Esophagus (tissue), 2 donors: Measurements from ENCODE around the gene NR1D1. TPM values are rescaled to one million over a fixed set of nuclear protein-coding genes. Genes with fewer than 3 reads are reported as not detected.

Experiments
- H3K27ac ChIP-seq, 2 donors: one replicate each; pipeline ENCODE4 v1.5.1; 2013; ENCODE audit warnings: low read depth in 2 of 2, mild to moderate bottlenecking in 2 of 2, inconsistent platforms in 1 of 2, low read length in 1 of 2, moderate library complexity in 1 of 2
- H3K27me3 ChIP-seq, 2 donors: one replicate each; pipeline ENCODE4 v1.6.1; 2013; ENCODE audit warnings: low read length in 2 of 2, control low read depth in 1 of 2, mild to moderate bottlenecking in 1 of 2; ENCODE audit not compliant: insufficient read depth in 2 of 2, control insufficient read depth in 1 of 2
- H3K36me3 ChIP-seq, 2 donors: one replicate each; pipeline ENCODE4 v1.6.1; 2013; ENCODE audit warnings: low read length in 1 of 2; ENCODE audit not compliant: control insufficient read depth in 2 of 2, insufficient read depth in 2 of 2
- H3K4me1 ChIP-seq, 2 donors: one replicate each; pipeline ENCODE4 v1.6.1; 2013; ENCODE audit warnings: low read length in 1 of 2; ENCODE audit not compliant: control insufficient read depth in 2 of 2, insufficient read depth in 2 of 2
- H3K4me3 ChIP-seq, 2 donors: one replicate each; pipeline ENCODE4 v1.5.1; 2013; ENCODE audit warnings: low read length in 2 of 2, mild to moderate bottlenecking in 2 of 2, low read depth in 1 of 2, moderate library complexity in 1 of 2
- H3K9me3 ChIP-seq, 2 donors: one replicate each; pipeline ENCODE4 v1.6.1; 2013; ENCODE audit warnings: mild to moderate bottlenecking in 2 of 2, low read depth in 1 of 2, low read length in 1 of 2, moderate library complexity in 1 of 2; ENCODE audit not compliant: control insufficient read depth in 2 of 2, insufficient read depth in 1 of 2
- WGBS, 2 donors: extraction: QIAGEN DNeasy Blood & Tissue Kit; methylation state at CpG; one replicate each; pipeline ENCODE4 v1.1.7; 2013; 5-methylcytosine and 5-hydroxymethylcytosine counted together
- polyA plus RNA-seq, 2 donors: library from polyadenylated mRNA; stranded (reverse); fragments of 200-250 nt; gene quantifications; one replicate each; pipeline ENCODE4 v1.2.3, GENCODE V29; 2013
- donor health status: healthy with polysubstance abuse.
- donor health status: Bipolar disorder and iron deficiency.

The NR1D1 gene
- polyA plus RNA-seq, 2 donors = 23.6 to 24.6 TPM

DNA sequence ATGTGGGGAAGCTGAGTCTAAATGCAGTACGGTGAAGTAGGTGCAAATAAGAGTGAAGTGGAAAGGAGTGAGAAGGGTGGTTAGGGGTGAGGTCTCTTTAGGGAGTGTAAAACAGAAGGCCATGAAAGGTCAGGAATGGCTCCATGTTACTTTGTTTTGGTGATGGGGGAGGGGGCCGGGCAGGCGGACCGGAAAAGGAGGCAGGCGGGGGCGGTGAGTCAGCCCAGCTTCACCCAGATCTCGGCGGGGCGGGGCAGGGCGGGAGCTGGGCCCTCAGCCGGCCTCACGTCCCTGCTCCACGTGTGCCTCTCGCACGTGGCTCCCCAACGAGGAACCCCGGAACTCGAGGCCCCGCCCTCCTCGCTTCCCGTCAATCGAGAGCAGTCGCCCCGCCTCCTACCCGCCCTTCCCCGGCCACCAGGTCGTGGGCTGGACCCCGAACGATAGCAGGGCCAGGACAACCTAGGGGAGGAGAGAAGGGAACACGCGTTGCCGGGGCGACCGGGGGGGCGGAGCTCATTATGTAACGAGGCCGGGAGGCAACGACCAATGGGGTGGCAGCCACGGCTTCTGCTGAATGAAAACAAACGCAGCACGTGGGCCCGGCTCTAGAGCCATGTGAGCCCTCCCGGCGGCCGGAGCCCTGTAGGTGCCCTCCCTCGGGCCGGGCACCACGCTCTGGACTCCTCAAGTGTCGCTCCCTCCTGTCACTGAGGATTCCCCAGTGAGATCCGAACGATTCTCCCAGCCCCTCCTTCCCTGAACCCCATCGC is 1.4 kb downstream of the NR1D1 start:
- Histone ChIP-seq H3K27ac (peak overlapping the region; percentile 96 to 100), H3K4me1 (peaks cover 8 to 34% of the 10 kb centered on the region in 2 donors), H3K4me3 (peak overlapping the region; percentile 74 to 98), H3K9me3 (no peaks in the 10 kb centered on the region), H3K36me3 (peaks cover 10 to 24% of the 10 kb centered on the region in 2 donors), H3K27me3 (no peaks in the 10 kb centered on the region)
- 1% methylated on average over 49 to 52 of the region's 52 CpGs for WGBS, 2 donors

DNA sequence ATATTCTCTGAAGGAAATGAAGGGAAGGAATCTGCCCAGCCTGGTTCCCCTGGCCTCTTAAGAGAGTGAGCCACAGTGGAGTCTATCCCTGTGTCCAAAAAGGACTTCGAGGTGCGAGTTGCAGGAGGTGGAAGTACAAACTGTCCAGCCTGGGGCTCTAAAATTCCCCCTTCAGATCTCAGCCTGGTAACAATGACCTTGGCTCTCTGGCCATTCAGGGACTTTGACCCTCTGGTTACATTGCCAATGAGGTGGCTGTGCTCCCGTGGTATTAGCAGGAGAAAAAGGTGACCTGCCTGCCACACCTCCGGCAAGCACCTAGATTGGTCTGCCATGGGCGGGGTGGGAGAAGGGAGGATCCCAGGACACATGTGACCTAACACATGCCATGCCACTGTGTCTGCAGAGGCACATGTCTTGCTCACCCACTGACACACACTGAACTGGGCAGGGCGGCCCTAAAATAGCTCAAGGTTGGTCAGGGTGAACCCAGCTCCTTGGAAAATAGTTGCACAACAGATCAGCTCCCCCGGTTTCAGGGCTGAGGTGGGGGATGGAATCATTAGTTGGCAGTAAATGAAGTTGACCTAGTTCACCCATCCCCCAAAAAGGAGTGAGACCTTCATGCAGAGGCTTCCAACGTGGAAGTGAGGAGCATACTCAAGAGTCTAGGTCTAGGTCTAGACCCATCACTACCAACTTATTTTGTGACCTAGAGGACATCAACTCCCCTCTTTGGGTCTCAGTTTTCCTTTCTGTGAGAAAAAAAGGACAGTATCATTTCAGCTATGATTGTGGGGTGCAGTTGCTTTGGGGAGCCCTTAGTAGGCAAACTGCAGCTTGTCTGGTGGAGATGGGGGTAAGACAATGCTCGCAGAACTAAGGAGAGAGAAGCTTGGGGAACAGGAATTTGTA is 2.2 kb downstream of the NR1D1 start:
- Histone ChIP-seq H3K4me3 (peak overlapping the region; percentile 36 to 51), H3K27me3 (no peaks in the 10 kb centered on the region), H3K36me3 (peaks cover 17 to 32% of the 10 kb centered on the region in 2 donors), H3K4me1 (peaks cover 8 to 34% of the 10 kb centered on the region in 2 donors), H3K9me3 (no peaks in the 10 kb centered on the region), H3K27ac (peak overlapping the region; percentile 96 to 100)
- 17 to 26% methylated on average over 9 of the region's 9 CpGs for WGBS, 2 donors

DNA sequence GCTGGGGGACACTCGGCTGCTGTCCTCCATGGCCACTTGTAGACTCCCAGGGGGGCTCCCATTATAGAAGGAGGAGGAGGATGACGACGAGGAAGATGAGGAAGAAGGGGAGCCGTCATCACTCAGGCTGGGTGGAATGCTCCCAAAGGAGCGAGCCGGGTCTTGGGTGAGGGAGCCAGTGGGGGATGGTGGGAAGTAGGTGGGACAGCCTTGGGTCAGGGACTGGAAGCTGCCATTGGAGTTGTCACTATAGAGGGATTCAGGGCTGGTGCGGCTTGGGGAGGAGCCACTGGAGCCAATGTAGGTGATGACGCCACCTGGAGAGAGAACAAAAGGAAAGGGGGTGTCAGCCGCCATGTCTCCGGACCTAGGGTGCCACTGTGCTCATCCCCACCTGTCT is 3.3 kb downstream of the NR1D1 start:
- Histone ChIP-seq H3K9me3 (no peaks in the 10 kb centered on the region), H3K27me3 (no peaks in the 10 kb centered on the region), H3K36me3 (peaks cover 20 to 38% of the 10 kb centered on the region in 2 donors), H3K4me3 (peak overlapping the region; percentile 2 to 32), H3K4me1 (peaks cover 10 to 32% of the 10 kb centered on the region in 2 donors), H3K27ac (peak overlapping the region; percentile 96 to 100)
- WGBS, 2 donors = 75 to 86% methylated on average over 10 of the region's 10 CpGs

DNA sequence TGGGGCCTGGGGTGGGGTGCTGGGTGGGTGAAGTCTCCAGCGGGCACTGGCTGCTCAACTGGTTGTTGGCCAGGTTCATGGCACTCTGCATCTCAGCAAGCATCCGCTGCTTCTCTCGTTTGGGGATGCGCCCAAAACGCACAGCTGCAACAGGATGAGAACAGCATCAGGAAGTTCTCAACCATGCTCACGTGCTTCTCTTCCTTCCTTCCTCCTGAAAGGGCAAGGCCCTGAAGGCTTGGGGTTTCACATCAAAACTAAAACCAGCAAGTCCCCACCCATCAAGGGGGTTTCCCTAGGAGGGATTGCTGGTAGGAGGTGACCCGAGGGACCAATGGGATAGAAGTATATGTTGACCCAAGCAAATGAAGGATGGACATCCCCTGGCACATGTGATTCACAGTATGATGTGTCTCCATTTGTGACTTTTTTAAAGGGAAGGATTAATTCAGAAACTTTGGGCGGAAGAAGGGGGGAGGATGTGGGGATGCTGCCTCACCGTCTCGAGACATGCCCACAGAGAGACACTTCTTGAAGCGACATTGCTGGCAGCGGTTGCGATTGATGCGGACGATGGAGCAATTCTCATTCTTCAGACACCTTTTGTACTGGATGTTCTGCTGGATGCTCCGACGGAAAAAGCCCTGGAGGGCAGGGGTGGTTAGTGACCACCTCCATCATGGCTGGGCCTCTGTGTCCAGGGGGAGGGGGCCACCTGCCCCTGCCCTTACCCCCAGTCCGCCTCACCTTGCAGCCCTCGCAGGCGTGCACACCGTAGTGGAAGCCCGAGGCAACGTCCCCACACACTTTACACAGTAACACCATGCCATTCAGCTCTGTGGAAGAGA is 4.2 kb downstream of the NR1D1 start:
- H3K4me1 ChIP-seq = peaks cover 13 to 31% of the 10 kb centered on the region in 2 donors
- H3K36me3 ChIP-seq = peaks cover 20 to 38% of the 10 kb centered on the region in 2 donors
- WGBS, 2 donors = 37 to 46% methylated on average over 23 of the region's 23 CpGs
- H3K27ac ChIP-seq = peak overlapping the region; percentile 96 to 100
- H3K9me3 ChIP-seq = no peaks in the 10 kb centered on the region
- no peaks in the 10 kb centered on the region for H3K27me3 ChIP-seq
- H3K4me3 ChIP-seq = peak overlapping the region; percentile 2 to 32

DNA sequence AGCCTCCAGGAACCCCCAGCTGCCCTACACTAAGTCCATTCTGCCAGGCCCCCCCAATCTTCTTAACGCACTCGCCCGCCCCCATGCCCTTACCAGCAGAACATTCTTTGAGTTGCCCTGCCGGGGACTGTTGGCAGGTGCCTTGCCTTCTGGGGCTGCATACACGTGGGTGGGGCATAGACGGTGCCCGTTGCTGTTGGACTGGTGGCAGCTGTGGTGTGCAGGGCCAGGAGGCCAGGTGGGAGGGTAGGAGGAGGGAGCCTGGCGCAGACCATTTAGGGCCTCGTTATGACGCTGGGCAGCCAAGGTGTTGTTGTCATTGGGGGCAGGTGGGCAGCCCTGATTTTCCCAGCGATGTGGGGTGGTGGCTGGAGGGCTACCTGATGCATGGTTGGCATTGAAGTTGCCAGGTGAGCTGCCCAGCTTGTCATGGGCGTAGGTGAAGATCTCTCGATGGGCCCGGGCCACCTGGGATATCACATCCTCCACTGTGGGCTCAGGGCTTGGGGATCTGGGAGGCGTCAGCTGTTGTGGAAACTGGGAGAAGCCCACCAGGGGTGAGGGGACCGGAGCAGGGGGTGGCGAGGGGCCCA is 4.9 kb downstream of the NR1D1 start:
- Histone ChIP-seq H3K4me1 (peaks cover 13 to 31% of the 10 kb centered on the region in 2 donors), H3K9me3 (no peaks in the 10 kb centered on the region), H3K27me3 (no peaks in the 10 kb centered on the region), H3K27ac (peak overlapping the region; percentile 39 to 100), H3K4me3 (no peak overlapping the region), H3K36me3 (peaks cover 20 to 40% of the 10 kb centered on the region in 2 donors)
- WGBS, 2 donors = 60 to 64% methylated on average over 17 of the region's 17 CpGs

DNA sequence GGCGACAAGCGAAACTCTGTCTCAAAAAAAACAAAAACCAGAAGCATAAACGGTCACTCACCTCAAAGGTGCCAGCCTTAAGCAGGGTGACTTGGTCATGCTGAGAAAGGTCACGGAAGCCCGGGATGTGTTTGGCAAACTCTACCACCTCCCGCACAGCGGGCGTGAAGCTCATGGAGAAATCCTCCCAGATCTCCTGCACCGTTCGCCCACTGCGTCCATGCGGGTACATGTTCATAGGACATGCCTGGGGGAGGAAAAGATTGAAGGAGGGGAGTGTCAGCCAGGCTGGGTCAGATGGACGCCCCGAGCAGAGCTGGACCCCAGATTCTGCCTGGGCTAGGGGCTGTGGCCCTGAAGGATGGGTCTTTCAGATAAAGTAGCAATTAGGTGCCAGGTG is 5.5 kb downstream of the NR1D1 start:
- H3K36me3 ChIP-seq = peaks cover 20 to 40% of the 10 kb centered on the region in 2 donors
- H3K27me3 ChIP-seq = no peaks in the 10 kb centered on the region
- H3K27ac ChIP-seq = peak overlapping the region; percentile 39 to 100
- no peak overlapping the region for H3K4me3 ChIP-seq
- peaks cover 13 to 31% of the 10 kb centered on the region in 2 donors for H3K4me1 ChIP-seq
- WGBS, 2 donors = 80 to 83% methylated on average over 14 of the region's 14 CpGs
- H3K9me3 ChIP-seq = no peaks in the 10 kb centered on the region

DNA sequence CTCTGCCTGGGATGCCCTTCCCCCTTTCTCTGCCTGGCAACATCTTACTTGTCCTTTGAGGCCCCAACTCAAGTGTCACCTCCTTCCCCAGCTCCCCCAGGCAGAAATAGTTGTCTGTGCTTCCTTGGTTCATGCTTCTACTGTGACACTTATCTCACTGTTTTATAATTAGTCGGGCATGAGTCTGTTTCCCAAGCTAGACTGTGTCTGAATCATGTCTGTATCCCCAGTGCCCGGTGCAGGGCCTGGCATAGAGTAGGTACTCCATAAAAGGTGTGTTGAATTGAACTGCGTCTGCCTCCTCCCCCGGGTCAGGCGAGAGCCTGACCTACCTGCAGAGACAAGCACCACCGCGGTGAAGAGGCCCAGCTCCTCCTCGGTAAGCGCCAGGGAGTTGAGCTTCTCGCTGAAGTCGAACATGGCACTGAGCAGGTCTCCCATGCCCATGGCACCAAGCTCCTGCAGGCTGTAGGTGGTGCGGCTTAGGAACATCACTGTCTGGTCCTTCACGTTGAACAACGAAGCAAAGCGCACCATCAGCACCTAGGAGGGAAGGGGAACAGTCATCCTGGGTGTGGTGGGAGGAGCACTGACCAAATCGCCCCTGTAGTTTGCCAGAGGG is 6.7 kb downstream of the NR1D1 start:
- Histone ChIP-seq H3K36me3 (peaks cover 20 to 49% of the 10 kb centered on the region in 2 donors), H3K4me1 (peaks cover 13 to 31% of the 10 kb centered on the region in 2 donors), H3K27me3 (no peaks in the 10 kb centered on the region), H3K9me3 (no peaks in the 10 kb centered on the region), H3K4me3 (no peak overlapping the region), H3K27ac (peak overlapping the region; percentile 46 to 100)
- 45 to 55% methylated on average over 16 of the region's 16 CpGs for WGBS, 2 donors

DNA sequence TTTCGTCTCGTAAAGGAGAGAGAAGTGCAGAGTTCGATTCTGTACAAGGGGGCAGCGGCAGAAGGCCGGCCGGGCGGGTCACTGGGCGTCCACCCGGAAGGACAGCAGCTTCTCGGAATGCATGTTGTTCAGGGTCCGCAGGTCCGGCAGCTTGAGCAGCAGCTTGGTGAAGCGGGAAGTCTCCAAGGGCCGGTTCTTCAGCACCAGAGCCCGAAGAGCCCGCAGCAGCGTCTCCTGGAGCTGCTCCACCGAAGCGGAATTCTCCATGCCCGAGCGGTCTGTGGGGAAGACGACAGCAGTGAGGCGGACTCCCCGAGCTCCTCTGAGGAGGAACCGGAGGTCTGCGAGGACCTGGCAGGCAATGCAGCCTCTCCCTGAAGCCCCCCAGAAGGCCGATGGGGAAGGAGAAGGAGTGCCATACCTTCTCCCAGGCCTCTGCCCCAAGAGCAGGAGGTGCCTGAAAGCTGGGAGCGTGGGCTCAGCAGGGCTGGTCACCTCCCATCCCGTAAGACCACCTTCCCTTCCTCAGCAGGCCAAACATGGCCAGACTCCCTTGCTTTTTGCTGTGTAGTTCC is 7.3 kb downstream of the NR1D1 start:
- H3K9me3 ChIP-seq = no peaks in the 10 kb centered on the region
- H3K4me3 ChIP-seq = no peak overlapping the region
- H3K36me3 ChIP-seq = peaks cover 25 to 54% of the 10 kb centered on the region in 2 donors
- H3K27me3 ChIP-seq = no peaks in the 10 kb centered on the region
- H3K27ac ChIP-seq = peak overlapping the region; percentile 46 to 100
- H3K4me1 ChIP-seq = peaks cover 13 to 26% of the 10 kb centered on the region in 2 donors
- 73 to 75% methylated on average over 29 of the region's 29 CpGs for WGBS, 2 donors
